Activated CD4-positive, alpha-beta T cell treated with anti-CD3 and anti-CD28 coated beads, Interleukin-2, amount 10 ng/mL, durations not matched to agents 24 days and 14 days (primary cell): ENCODE results near the gene FGF14. TPM values are rescaled to one million over a fixed set of nuclear protein-coding genes. Genes with fewer than 3 reads are reported as not detected.

Experiments used
- DNase-seq: peaks from one replicate; pipeline ENCODE4 v3.0.0; 2022
- H3K27ac Mint-ChIP-seq: one replicate; pipeline ENCODE4 v1.8.0; 2022; ENCODE audit warnings: mild to moderate bottlenecking, mixed read lengths
- H3K27me3 Mint-ChIP-seq: one replicate; pipeline ENCODE4 v1.8.0; 2022; ENCODE audit warnings: mixed read lengths
- H3K36me3 Mint-ChIP-seq: one replicate; pipeline ENCODE4 v1.8.0; 2022; ENCODE audit warnings: low read depth, mild to moderate bottlenecking, mixed read lengths
- H3K4me1 Mint-ChIP-seq: one replicate; pipeline ENCODE4 v1.8.0; 2021; ENCODE audit warnings: mixed read lengths
- H3K4me3 Mint-ChIP-seq: one replicate; pipeline ENCODE4 v1.8.0; 2022; ENCODE audit warnings: mild to moderate bottlenecking, moderate library complexity, mixed read lengths
- H3K9me3 Mint-ChIP-seq: one replicate; pipeline ENCODE4 v1.8.0; 2021; ENCODE audit warnings: mixed read lengths
- intact Hi-C: fragments of 100-400 bp; cut with micrococcal nuclease; formaldehyde crosslinking; loops from one replicate; pipeline ENCODE4 v1.15.1; 2023
- total RNA-seq: library from RNA; stranded (reverse); gene quantifications from 2 replicates; pipeline ENCODE4 v1.2.3, GENCODE V29; 2022

FGF14 gene
- total RNA-seq, 1 donor from 2014 or later = not detected

DNA sequence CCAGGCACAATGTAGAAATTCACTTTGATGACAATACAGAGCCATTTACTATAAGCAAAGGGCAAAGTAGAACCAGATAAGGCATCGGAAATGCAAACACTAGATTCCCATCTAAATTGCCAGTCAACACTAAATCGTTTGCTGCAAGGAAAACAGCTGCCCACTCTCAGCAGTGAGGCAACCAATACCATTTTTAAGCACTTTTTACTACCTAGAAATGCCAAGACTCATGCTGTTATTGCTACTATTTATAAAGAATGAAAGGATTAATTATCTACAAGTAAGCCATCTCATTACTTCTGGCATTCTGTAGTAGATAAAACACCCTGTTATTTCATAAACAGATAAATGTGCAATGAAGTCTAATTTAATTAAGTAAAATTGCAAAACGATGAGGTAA, 422.0 kb downstream of the FGF14 start:
- intact Hi-C loops = no loop called here
- H3K9me3 Mint-ChIP-seq = no peaks in the 10 kb centered on the region
- DNase-seq = no peak
- no peak overlapping the region for H3K27ac Mint-ChIP-seq
- H3K4me1 Mint-ChIP-seq = no peaks in the 10 kb centered on the region
- no peaks in the 10 kb centered on the region for H3K36me3 Mint-ChIP-seq
- H3K27me3 Mint-ChIP-seq = no peaks in the 10 kb centered on the region
- H3K4me3 Mint-ChIP-seq = no peak overlapping the region

DNA sequence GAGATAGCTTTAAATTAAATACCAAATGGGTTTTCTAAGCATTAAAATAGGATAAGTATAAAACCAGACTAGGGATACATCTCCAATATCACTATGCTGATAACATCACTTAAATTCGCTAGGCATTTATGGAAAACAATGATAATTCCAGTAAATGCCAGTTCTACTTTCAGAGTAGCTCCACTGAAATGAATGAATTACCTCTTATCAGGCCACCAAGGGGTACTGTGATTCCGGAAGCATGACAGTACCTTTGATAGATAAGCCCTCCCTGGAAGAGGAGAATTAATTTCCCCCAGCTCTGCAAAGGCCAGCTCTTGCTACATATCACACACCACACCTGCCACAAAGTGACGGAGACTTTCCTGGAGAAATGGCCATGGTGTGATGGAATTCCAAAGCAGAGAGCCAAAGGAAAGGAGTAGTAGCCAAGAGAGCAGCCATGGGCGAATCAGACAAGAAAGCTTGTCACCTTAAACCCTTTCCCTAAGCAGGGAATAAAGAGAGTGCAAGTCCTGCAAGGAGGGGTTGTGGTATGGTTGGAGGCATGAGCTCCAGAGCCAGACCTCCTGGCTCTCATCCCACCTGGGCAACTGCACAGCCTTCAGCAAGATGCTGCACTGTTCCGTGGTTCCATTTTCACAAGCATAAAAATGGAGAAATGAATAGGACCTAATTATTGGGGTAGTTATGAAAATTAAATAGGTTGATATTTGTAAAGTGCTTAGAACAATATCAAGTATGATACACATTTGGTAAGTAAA, 423.1 kb downstream of the FGF14 start:
- intact Hi-C loops = no loop called here
- Mint-ChIP-seq H3K27me3 (no peaks in the 10 kb centered on the region), H3K27ac (no peak overlapping the region), H3K4me1 (no peaks in the 10 kb centered on the region), H3K9me3 (no peaks in the 10 kb centered on the region), H3K36me3 (no peaks in the 10 kb centered on the region), H3K4me3 (no peak overlapping the region)
- DNase-seq = no peak

GRCh38 chr13:101977475-101977874, 424.4 kb downstream of the FGF14 start:
- H3K27me3 Mint-ChIP-seq = no peaks in the 10 kb centered on the region
- H3K27ac Mint-ChIP-seq = no peak overlapping the region
- no peak overlapping the region for H3K4me3 Mint-ChIP-seq
- no peak for DNase-seq
- H3K9me3 Mint-ChIP-seq = no peaks in the 10 kb centered on the region
- intact Hi-C loops = no loop called here
- H3K4me1 Mint-ChIP-seq = no peaks in the 10 kb centered on the region
- no peaks in the 10 kb centered on the region for H3K36me3 Mint-ChIP-seq

- Mint-ChIP-seq H3K4me3 (no peak overlapping the region), H3K9me3 (no peaks in the 10 kb centered on the region), H3K4me1 (no peaks in the 10 kb centered on the region), H3K36me3 (no peaks in the 10 kb centered on the region), H3K27me3 (no peaks in the 10 kb centered on the region), H3K27ac (no peak overlapping the region)
- no peak for DNase-seq
- intact Hi-C loops = no loop called here
Observed at GRCh38 chr13:101972191-101972590, 429.7 kb downstream of the FGF14 start.

DNA sequence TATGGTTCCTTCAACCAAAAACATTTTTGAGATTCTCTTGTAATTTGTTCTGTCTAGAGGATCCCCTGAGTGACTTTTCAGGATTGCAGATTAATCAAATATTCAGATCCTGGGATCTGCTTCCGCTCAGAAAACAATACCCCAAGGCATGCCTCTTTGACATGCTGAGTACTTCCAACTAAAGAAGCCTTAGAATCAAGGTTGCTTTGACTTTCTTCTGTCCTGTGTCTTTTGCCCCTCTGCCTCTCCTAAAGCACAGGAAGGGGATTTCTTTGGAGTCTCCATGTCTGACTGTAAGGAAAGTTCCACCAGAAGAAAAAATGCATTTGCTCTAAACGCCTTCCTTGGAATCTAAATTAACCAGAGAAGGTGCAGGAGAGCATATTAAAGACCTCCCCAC, 431.5 kb downstream of the FGF14 start:
- no peak for DNase-seq
- H3K9me3 Mint-ChIP-seq = no peaks in the 10 kb centered on the region
- no peaks in the 10 kb centered on the region for H3K4me1 Mint-ChIP-seq
- no peak overlapping the region for H3K4me3 Mint-ChIP-seq
- no peaks in the 10 kb centered on the region for H3K27me3 Mint-ChIP-seq
- no peaks in the 10 kb centered on the region for H3K36me3 Mint-ChIP-seq
- intact Hi-C loops = no loop called here
- no peak overlapping the region for H3K27ac Mint-ChIP-seq

DNA sequence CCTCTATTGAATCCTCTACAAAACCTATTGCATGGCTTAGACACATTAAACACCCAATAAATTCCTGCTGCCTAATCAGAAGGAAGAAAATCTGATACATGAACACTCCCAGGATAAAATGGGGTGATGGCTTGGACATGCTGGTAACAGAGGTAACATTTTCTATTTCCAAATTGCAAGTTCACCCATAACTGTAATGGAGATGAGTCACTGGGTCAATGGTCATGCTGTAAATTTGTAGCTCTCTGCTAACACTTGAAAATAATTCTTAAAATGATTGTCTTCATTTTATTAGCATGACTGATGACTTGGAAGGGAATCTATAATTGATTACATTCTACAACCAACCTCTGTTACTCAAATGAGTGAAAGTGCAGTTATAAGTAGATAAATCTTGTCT, 434.1 kb downstream of the FGF14 start:
- no peak for DNase-seq
- no peak overlapping the region for H3K27ac Mint-ChIP-seq
- intact Hi-C loops = no loop called here
- H3K4me1 Mint-ChIP-seq = no peaks in the 10 kb centered on the region
- H3K36me3 Mint-ChIP-seq = no peaks in the 10 kb centered on the region
- H3K4me3 Mint-ChIP-seq = no peak overlapping the region
- H3K9me3 Mint-ChIP-seq = no peaks in the 10 kb centered on the region
- H3K27me3 Mint-ChIP-seq = no peaks in the 10 kb centered on the region

DNA sequence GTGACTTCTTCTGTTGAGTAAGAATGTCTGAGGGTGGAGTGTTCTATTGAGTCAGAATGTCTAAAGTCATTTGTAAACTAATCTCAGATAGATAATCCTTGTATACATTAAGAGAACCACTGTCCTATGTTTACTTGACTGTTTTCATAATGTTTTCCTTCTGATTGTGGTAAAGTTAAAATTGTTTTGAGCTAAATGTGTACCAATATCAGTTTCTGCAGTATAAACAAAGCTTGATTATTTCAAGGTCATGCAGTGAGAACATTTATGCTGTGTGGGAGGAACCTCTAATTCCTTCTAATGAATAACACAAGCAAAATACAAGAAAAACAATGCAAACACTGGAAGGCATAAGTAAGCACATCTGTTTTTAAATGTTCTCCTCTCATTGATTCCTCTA, 434.6 kb downstream of the FGF14 start:
- Mint-ChIP-seq H3K4me3 (no peak overlapping the region), H3K27ac (no peak overlapping the region), H3K4me1 (no peaks in the 10 kb centered on the region), H3K36me3 (no peaks in the 10 kb centered on the region), H3K9me3 (no peaks in the 10 kb centered on the region), H3K27me3 (no peaks in the 10 kb centered on the region)
- intact Hi-C loops = no loop called here
- DNase-seq = no peak

GRCh38 chr13:101965096-101965495, 436.8 kb downstream of the FGF14 start:
- intact Hi-C loops = no loop called here
- Mint-ChIP-seq H3K4me3 (no peak overlapping the region), H3K4me1 (no peaks in the 10 kb centered on the region), H3K27me3 (no peaks in the 10 kb centered on the region), H3K27ac (no peak overlapping the region), H3K36me3 (no peaks in the 10 kb centered on the region), H3K9me3 (no peaks in the 10 kb centered on the region)
- DNase-seq = no peak

DNA sequence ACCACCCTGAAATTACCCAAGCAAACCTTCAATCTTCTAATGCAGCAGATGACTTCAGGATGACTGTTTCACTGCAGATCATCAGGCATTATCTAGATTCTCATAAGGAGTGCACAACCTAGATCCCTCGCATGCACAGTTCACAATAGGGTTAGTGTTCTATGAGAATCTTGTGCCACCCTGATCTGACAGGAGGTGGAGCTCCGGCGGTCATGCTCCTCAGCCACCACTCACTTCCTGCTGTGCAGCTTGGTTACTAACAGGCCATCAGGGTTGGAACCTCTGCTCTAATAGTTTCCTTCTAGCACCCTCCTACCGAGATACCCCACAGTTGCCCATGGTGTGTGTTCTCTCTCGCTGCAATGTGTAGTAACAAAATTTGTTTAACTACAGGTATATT, 442.8 kb downstream of the FGF14 start:
- H3K4me1 Mint-ChIP-seq = no peaks in the 10 kb centered on the region
- H3K36me3 Mint-ChIP-seq = no peaks in the 10 kb centered on the region
- H3K4me3 Mint-ChIP-seq = no peak overlapping the region
- no peaks in the 10 kb centered on the region for H3K9me3 Mint-ChIP-seq
- no peaks in the 10 kb centered on the region for H3K27me3 Mint-ChIP-seq
- intact Hi-C loops = no loop called here
- no peak for DNase-seq
- no peak overlapping the region for H3K27ac Mint-ChIP-seq

DNA sequence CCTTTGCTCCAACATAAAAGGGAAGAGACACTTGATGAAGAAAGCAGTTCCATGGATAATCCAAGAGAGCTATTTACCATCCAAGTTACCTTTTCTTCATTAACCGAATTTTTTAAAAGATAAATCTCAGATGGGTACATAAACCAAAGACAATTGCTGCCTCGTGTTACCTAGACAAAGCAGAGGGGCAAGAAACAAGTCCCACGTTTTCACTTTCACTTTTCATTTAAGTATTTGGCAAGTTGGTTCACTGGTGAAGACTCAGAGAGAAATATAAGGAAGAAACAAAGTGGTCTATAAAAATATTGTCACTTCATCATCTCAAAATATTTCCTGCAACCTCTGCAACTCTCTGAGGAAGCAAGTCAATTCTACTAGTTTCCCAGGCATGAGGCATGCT, 446.1 kb downstream of the FGF14 start:
- H3K4me3 Mint-ChIP-seq = no peak overlapping the region
- H3K36me3 Mint-ChIP-seq = no peaks in the 10 kb centered on the region
- no peak overlapping the region for H3K27ac Mint-ChIP-seq
- intact Hi-C loops = no loop called here
- no peaks in the 10 kb centered on the region for H3K9me3 Mint-ChIP-seq
- no peak for DNase-seq
- no peaks in the 10 kb centered on the region for H3K4me1 Mint-ChIP-seq
- H3K27me3 Mint-ChIP-seq = no peaks in the 10 kb centered on the region

GRCh38 chr13:101951114-101951513, 450.7 kb downstream of the FGF14 start:
- intact Hi-C loops = no loop called here
- Mint-ChIP-seq H3K36me3 (no peaks in the 10 kb centered on the region), H3K4me3 (no peak overlapping the region)

GRCh38 chr13:101949681-101950080, 452.2 kb downstream of the FGF14 start:
- H3K9me3 Mint-ChIP-seq = no peaks in the 10 kb centered on the region
- DNase-seq = no peak
- H3K27me3 Mint-ChIP-seq = no peaks in the 10 kb centered on the region
- H3K4me3 Mint-ChIP-seq = no peak overlapping the region
- H3K4me1 Mint-ChIP-seq = no peaks in the 10 kb centered on the region
- intact Hi-C loops = loop anchor here (10.0 kb wide), 2 partner anchors 605 to 805 kb away; no protein-coding TSS in a partner anchor
- no peak overlapping the region for H3K27ac Mint-ChIP-seq
- no peaks in the 10 kb centered on the region for H3K36me3 Mint-ChIP-seq

More at GRCh38 chr13:101951114-101951513, 450.7 kb downstream of the FGF14 start:
- Mint-ChIP-seq H3K27ac (no peak overlapping the region), H3K27me3 (no peaks in the 10 kb centered on the region), H3K9me3 (no peaks in the 10 kb centered on the region), H3K4me1 (no peaks in the 10 kb centered on the region)
- no peak for DNase-seq

DNA sequence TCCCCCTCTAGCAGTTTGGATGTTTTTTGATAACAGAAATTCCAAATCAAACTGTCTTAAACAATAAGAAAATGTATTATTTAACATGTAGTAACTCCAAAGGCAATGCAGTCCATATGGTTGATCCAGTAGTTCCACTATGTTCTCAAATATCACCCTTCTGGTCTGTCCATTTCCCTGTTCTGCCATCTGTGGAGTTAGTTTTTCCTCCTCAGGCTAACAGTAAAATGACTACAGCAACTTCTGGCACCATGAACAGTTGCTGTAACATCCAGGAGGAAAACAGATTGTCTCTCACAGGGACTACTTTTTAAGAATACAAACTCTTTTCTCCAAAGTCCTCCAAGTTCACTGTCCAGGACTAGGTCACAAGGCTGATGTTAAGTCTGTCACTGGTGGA, 455.4 kb downstream of the FGF14 start:
- intact Hi-C loops = loop anchor here (10.0 kb wide), 2 partner anchors 608 to 802 kb away; no protein-coding TSS in a partner anchor
- no peaks in the 10 kb centered on the region for H3K27me3 Mint-ChIP-seq
- no peak overlapping the region for H3K4me3 Mint-ChIP-seq
- no peaks in the 10 kb centered on the region for H3K36me3 Mint-ChIP-seq
- H3K9me3 Mint-ChIP-seq = no peaks in the 10 kb centered on the region
- no peaks in the 10 kb centered on the region for H3K4me1 Mint-ChIP-seq
- DNase-seq = no peak
- no peak overlapping the region for H3K27ac Mint-ChIP-seq

GRCh38 chr13:101945435-101945834, 456.4 kb downstream of the FGF14 start:
- DNase-seq = no peak
- intact Hi-C loops = loop anchor here (10.0 kb wide), 2 partner anchors 609 to 801 kb away; no protein-coding TSS in a partner anchor
- H3K4me1 Mint-ChIP-seq = no peaks in the 10 kb centered on the region

GRCh38 chr13:101944521-101944920, 457.3 kb downstream of the FGF14 start:
- Mint-ChIP-seq H3K9me3 (no peaks in the 10 kb centered on the region), H3K27ac (no peak overlapping the region), H3K27me3 (no peaks in the 10 kb centered on the region), H3K36me3 (no peaks in the 10 kb centered on the region), H3K4me1 (no peaks in the 10 kb centered on the region), H3K4me3 (no peak overlapping the region)
- no peak for DNase-seq
- intact Hi-C loops = loop anchor here (5.0 to 10.0 kb wide), 3 partner anchors 513 to 800 kb away; no protein-coding TSS in a partner anchor

More at GRCh38 chr13:101945435-101945834, 456.4 kb downstream of the FGF14 start:
- H3K9me3 Mint-ChIP-seq = no peaks in the 10 kb centered on the region
- H3K36me3 Mint-ChIP-seq = no peaks in the 10 kb centered on the region
- H3K27ac Mint-ChIP-seq = no peak overlapping the region
- no peaks in the 10 kb centered on the region for H3K27me3 Mint-ChIP-seq
- no peak overlapping the region for H3K4me3 Mint-ChIP-seq
